K562 (cell line): Measurements from ENCODE around the gene PRSS27. TPM values are rescaled to one million over a fixed set of nuclear protein-coding genes. Genes with fewer than 3 reads are reported as not detected.

ENCODE experiments used
- ILF3 ChIP-seq: fragments of 450-650 bp; IDR thresholded peaks from 2 replicates; pipeline ENCODE4 v1.6.1; 2018; ENCODE audit warnings: antibody characterized with exemption, mild to moderate bottlenecking, moderate library complexity, borderline replicate concordance
- NCOA4 ChIP-seq: fragments of 450-650 bp; IDR thresholded peaks from 2 replicates; pipeline ENCODE4 v1.6.1; 2018; ENCODE audit warnings: mild to moderate bottlenecking; ENCODE audit not compliant: partially characterized antibody
- NCOA6 ChIP-seq: fragments of 450-650 bp; IDR thresholded peaks from 2 replicates; pipeline ENCODE4 v1.6.1; 2017; ENCODE audit warnings: mild to moderate bottlenecking
- PRMT5 ChIP-seq: sonication (generic); formaldehyde crosslinking; IDR thresholded peaks from 2 replicates; pipeline ENCODE4 v1.5.0; 2020; ENCODE audit warnings: missing genetic modification reagents
- RB1 ChIP-seq: fragments of 450-650 bp; IDR thresholded peaks from 2 replicates; pipeline ENCODE4 v1.6.1; 2017; ENCODE audit warnings: low read depth, mild to moderate bottlenecking
- RFX1 ChIP-seq: fragments of 450-650 bp; IDR thresholded peaks from 2 replicates; pipeline ENCODE4 v1.6.1; 2016; ENCODE audit warnings: mild to moderate bottlenecking, moderate library complexity
- RFX7 ChIP-seq: fragments of 250-450 bp; sonication (Bioruptor Pico); IDR thresholded peaks from 2 replicates; pipeline ENCODE4 v1.5.1; 2021; ENCODE audit warnings: mild to moderate bottlenecking
- SRSF9 ChIP-seq: fragments of 200-400 bp; formaldehyde crosslinking; IDR thresholded peaks from 2 replicates; pipeline ENCODE4 v1.6.1; 2017; ENCODE audit warnings: low read depth, low read length, borderline replicate concordance
- TARDBP ChIP-seq: fragments of 450-650 bp; IDR thresholded peaks from 2 replicates; pipeline ENCODE4 v1.6.1; 2016
- ZNF444 ChIP-seq: fragments of 250-450 bp; sonication (Bioruptor Pico); IDR thresholded peaks from 2 replicates; pipeline ENCODE4 v1.4.0; 2020; ENCODE audit warnings: mild to moderate bottlenecking, moderate library complexity
- polyA plus RNA-seq, 8 experiments: library from polyadenylated mRNA; depleted of rRNA in 4 of 8; stranded (reverse) in 5 of 8; unstranded in 3 of 8; fragments of >200 nt; fragmentation: Nextera tagmentation in 2 of 8; fragmentation: Illumina TruSeq in 1 of 8; extraction: Ambion mirVana in 2 of 8; extraction: Trizol in 1 of 8; gene quantifications; 2 replicates each; pipeline versions ENCODE4 v1.2.1 to v1.2.3, GENCODE V29; 2011 to 2014; ENCODE audit warnings: inconsistent platforms in 1 of 8, missing spikeins in 1 of 8
- total RNA-seq, 7 experiments: library from RNA; depleted of rRNA in 6 of 7; stranded (reverse); fragments of >200 nt in 6 of 7; fragmentation: Illumina TruSeq in 2 of 7; extraction: Trizol in 2 of 7; gene quantifications; 2 replicates each; pipeline versions ENCODE4 v1.2.1 to v1.2.3, GENCODE V29; 2011 to 2021; ENCODE audit warnings: low replicate concordance in 1 of 7
- TF ChIP-seq, protein P1 (sequence below), 2 experiments: fragments of 450-650 bp in 1 of 2; IDR thresholded peaks; 2 replicates each; pipeline ENCODE4 v1.6.1; 2011 to 2017; ENCODE audit warnings: low read depth in 2 of 2, antibody characterized with exemption in 1 of 2, borderline replicate concordance in 1 of 2, low read length in 1 of 2, mild to moderate bottlenecking in 1 of 2, mixed read lengths in 1 of 2; ENCODE audit not compliant: control insufficient read depth in 1 of 2
- TF ChIP-seq, protein P2 (sequence below): fragments of 450-650 bp; IDR thresholded peaks from 2 replicates; pipeline ENCODE4 v1.7.1; 2018; ENCODE audit warnings: mild to moderate bottlenecking, low read depth; ENCODE audit not compliant: partially characterized antibody
- TF ChIP-seq, protein P3 (sequence below): fragments of 250-450 bp; sonication (Bioruptor Pico); IDR thresholded peaks from 2 replicates; pipeline ENCODE4 v1.8.0; 2021; ENCODE audit warnings: moderate library complexity, mild to moderate bottlenecking, inconsistent platforms

The PRSS27 gene
- total and polyA plus RNA-seq, 9 of the 15 experiments (the other 6 are each of a cell fraction or from before 2014, with no cell fraction given) = 0.09 to 0.20 (median 0.17) TPM; not detected in 5

DNA sequence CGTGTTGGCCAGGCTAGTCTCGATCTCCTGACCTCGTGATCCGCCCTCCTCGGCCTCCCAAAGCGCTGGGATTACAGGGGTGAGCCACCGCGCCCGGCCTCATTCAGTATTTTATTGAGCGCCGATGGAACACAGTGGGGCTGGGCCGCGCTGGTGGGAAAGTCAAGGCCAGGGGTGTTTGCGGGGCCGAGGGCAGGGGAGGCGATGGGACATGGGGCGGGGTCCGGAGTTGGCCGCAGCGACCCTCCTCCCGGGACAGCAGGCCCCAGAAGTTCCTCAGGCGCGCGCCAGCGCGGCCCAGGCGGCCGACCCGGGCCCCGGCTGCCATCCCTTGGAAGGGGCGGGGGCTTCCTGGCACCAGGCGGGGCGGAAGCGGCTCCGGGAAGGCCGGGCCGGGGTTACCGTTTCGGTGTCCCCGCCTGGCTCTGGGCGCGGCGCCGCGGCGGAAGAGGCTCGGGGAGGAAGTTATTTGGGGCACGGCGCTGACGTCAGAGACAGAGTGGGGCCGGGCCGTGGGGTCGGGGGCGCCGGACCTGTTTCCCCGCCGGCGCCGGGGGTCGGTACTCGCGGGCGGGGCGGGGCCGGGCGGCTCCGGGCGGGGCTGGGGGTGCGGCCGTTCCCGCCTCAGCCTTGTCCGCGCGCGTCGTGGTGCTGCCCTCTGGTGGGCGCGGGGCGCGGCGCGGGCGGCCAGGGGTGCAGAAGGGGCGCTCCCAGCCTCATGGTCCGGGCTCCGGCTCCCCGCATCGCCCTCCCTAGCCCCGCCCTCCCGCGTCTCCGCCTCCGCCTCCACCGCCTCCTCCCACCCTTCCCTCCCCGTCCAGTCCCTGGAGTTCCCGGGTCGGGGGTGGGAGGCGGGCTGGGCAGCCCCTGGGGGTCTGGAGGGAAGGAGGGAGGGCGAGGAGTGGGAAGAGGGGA is 952 bp upstream of the PRSS27 start (continued):
- TF ChIP-seq, protein P1, sequence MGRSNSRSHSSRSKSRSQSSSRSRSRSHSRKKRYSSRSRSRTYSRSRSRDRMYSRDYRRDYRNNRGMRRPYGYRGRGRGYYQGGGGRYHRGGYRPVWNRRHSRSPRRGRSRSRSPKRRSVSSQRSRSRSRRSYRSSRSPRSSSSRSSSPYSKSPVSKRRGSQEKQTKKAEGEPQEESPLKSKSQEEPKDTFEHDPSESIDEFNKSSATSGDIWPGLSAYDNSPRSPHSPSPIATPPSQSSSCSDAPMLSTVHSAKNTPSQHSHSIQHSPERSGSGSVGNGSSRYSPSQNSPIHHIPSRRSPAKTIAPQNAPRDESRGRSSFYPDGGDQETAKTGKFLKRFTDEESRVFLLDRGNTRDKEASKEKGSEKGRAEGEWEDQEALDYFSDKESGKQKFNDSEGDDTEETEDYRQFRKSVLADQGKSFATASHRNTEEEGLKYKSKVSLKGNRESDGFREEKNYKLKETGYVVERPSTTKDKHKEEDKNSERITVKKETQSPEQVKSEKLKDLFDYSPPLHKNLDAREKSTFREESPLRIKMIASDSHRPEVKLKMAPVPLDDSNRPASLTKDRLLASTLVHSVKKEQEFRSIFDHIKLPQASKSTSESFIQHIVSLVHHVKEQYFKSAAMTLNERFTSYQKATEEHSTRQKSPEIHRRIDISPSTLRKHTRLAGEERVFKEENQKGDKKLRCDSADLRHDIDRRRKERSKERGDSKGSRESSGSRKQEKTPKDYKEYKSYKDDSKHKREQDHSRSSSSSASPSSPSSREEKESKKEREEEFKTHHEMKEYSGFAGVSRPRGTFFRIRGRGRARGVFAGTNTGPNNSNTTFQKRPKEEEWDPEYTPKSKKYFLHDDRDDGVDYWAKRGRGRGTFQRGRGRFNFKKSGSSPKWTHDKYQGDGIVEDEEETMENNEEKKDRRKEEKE (IDR thresholded peaks at IDR 0.05; ENCODE audit: borderline replicate concordance in 1 of 2, control insufficient read depth in 1 of 2, low read depth in 2 of 2, low read length in 1 of 2) = peak in 1 of 2 experiments; percentile 96; a peak in 2 of 4 replicates
- no peak for TF ChIP-seq SRSF9
- no peak for TF ChIP-seq ZNF444 (CRISPR knock-in tag)
- TF ChIP-seq NCOA6 = no peak
- TF ChIP-seq NCOA4 = no peak
- peak; percentile 91 for TF ChIP-seq RB1
- no peak for TF ChIP-seq PRMT5 (CRISPR knock-in tag)
- no peak for TF ChIP-seq RFX7 (CRISPR knock-in tag)
- TF ChIP-seq ILF3 = no peak
- TF ChIP-seq, protein P2, sequence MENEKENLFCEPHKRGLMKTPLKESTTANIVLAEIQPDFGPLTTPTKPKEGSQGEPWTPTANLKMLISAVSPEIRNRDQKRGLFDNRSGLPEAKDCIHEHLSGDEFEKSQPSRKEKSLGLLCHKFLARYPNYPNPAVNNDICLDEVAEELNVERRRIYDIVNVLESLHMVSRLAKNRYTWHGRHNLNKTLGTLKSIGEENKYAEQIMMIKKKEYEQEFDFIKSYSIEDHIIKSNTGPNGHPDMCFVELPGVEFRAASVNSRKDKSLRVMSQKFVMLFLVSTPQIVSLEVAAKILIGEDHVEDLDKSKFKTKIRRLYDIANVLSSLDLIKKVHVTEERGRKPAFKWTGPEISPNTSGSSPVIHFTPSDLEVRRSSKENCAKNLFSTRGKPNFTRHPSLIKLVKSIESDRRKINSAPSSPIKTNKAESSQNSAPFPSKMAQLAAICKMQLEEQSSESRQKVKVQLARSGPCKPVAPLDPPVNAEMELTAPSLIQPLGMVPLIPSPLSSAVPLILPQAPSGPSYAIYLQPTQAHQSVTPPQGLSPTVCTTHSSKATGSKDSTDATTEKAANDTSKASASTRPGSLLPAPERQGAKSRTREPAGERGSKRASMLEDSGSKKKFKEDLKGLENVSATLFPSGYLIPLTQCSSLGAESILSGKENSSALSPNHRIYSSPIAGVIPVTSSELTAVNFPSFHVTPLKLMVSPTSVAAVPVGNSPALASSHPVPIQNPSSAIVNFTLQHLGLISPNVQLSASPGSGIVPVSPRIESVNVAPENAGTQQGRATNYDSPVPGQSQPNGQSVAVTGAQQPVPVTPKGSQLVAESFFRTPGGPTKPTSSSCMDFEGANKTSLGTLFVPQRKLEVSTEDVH = peak; percentile 58
- TF ChIP-seq, protein P3, sequence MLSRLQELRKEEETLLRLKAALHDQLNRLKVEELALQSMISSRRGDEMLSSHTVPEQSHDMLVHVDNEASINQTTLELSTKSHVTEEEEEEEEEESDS (CRISPR knock-in tag) = no peak
- 0 out of 2 replicates have a peak, but pooled peaks have one; percentile 51 for TF ChIP-seq TARDBP
- TF ChIP-seq RFX1 = no peak
